A549 (cell line): ENCODE data around the gene CLIC4. TPM values are rescaled to one million over a fixed set of nuclear protein-coding genes. Genes with fewer than 3 reads are reported as not detected.

ENCODE experiments used
- ATAC-seq, 2 experiments: fragments of 200-7000 bp in 1 of 2; fragments of >200 bp in 1 of 2; cut with Nextera tagmentation in 1 of 2; cut with Tn5 transposase in 1 of 2; 3 replicates each; pipeline versions ENCODE4 v1.8.0 to v1.9.1; 2018 to 2020; ENCODE audit warnings: mild to moderate bottlenecking in 1 of 2, moderate library complexity in 1 of 2
- CTCF ChIA-PET: fragments of 300-600 bp; sonication (Branson Sonifier 250); formaldehyde crosslinking; extraction: SDS; loops from one replicate; lab custom pipeline; 2021; ENCODE audit warnings: antibody characterized with exemption, inconsistent platforms; lab: Yijun Ruan, JAX
- POLR2A ChIA-PET: fragments of 350-600 bp; formaldehyde crosslinking; extraction: SDS; loops from one replicate; lab custom pipeline; 2021; ENCODE audit warnings: antibody characterized with exemption, inconsistent platforms; lab: Yijun Ruan, JAX
- DNase-seq, 2 experiments: peaks; one replicate each; pipeline versions ENCODE4 v3.0.0 to v3.0.0-alpha.2; 2011 to 2016; ENCODE audit warnings: low read depth in 1 of 2, low spot score in 1 of 2
- FAIRE-seq: peaks from 2 replicates; lab custom pipeline; 2011; peaks lifted over from hg19 to GRCh38; lab: Jason Lieb, UNC
- H3K27ac ChIP-seq, 2 experiments: fragments of >200 bp; sonication (Bioruptor Twin); formaldehyde crosslinking; 3 replicates each; pipeline ENCODE4 v1.5.1; 2016 to 2017
- H3K4me1 ChIP-seq: fragments of >200 bp; sonication (Bioruptor Twin); formaldehyde crosslinking; 3 replicates; pipeline ENCODE4 v1.6.1; 2016
- H3K4me2 ChIP-seq: fragments of >200 bp; sonication (Bioruptor Twin); formaldehyde crosslinking; 3 replicates; pipeline ENCODE4 v1.6.1; 2016
- H3K4me3 ChIP-seq: fragments of >200 bp; sonication (Bioruptor Twin); formaldehyde crosslinking; 3 replicates; pipeline ENCODE4 v1.5.1; 2016
- H3K9me3 ChIP-seq: fragments of >200 bp; sonication (Bioruptor Twin); formaldehyde crosslinking; 3 replicates; pipeline ENCODE4 v1.6.1; 2016
- ATOH8 ChIP-seq: fragments of 250-450 bp; sonication (Bioruptor Pico); IDR thresholded peaks from 2 replicates; pipeline ENCODE4 v1.5.0; 2020; ENCODE audit warnings: low read depth, mild to moderate bottlenecking, moderate library complexity
- BHLHE40 ChIP-seq: IDR thresholded peaks from 2 replicates; pipeline ENCODE4 v1.6.1; 2012; ENCODE audit warnings: low read depth, low read length, inconsistent platforms
- CHD2 ChIP-seq: fragments of 150-350 bp; IDR thresholded peaks from 2 replicates; pipeline ENCODE4 v1.6.1; 2014; ENCODE audit warnings: low read length; ENCODE audit not compliant: partially characterized antibody
- CTCF ChIP-seq: fragments of >200 bp; sonication (Bioruptor Twin); formaldehyde crosslinking; IDR thresholded peaks from 3 replicates; pipeline ENCODE4 v1.5.1; 2016
- E2F6 ChIP-seq: IDR thresholded peaks from 2 replicates; pipeline ENCODE4 v1.6.1; 2012; ENCODE audit warnings: low read depth, borderline replicate concordance
- EHMT2 ChIP-seq: fragments of 200-600 bp; sonication (generic); IDR thresholded peaks from 2 replicates; pipeline ENCODE4 v1.6.1; 2016; ENCODE audit warnings: antibody characterized with exemption, low read depth, mild to moderate bottlenecking, moderate library complexity
- ESRRA ChIP-seq: fragments of 150-350 bp; IDR thresholded peaks from 2 replicates; pipeline ENCODE4 v1.6.1; 2014; ENCODE audit warnings: mild to moderate bottlenecking, low read length, borderline replicate concordance
- FOSL2 ChIP-seq, 2 experiments: fragments of 450-650 bp in 1 of 2; fragments of >200 bp in 1 of 2; sonication (Bioruptor Twin) in 1 of 2; formaldehyde crosslinking; IDR thresholded peaks; 2 replicates each; pipeline versions ENCODE4 v1.5.0 to v1.6.1; 2016 to 2020; ENCODE audit warnings: mild to moderate bottlenecking in 1 of 2, moderate library complexity in 1 of 2
- HES2 ChIP-seq: fragments of >200 bp; sonication (Bioruptor Twin); formaldehyde crosslinking; IDR thresholded peaks from 2 replicates; pipeline ENCODE4 v1.6.1; 2016
- HOXB13 ChIP-seq: fragments of 250-450 bp; sonication (Bioruptor Pico); IDR thresholded peaks from 2 replicates; pipeline ENCODE4 v1.5.0; 2020; ENCODE audit warnings: low read depth, mild to moderate bottlenecking, moderate library complexity
- JUN ChIP-seq, 2 experiments: fragments of >200 bp; sonication (Bioruptor Twin); formaldehyde crosslinking; IDR thresholded peaks; 2 replicates in 1 of 2; 3 replicates in 1 of 2; pipeline ENCODE4 v1.6.1; 2016 to 2017
- JUNB ChIP-seq: fragments of >200 bp; sonication (Bioruptor Twin); formaldehyde crosslinking; IDR thresholded peaks from 2 replicates; pipeline ENCODE4 v1.6.1; 2016
- MAZ ChIP-seq: fragments of 150-350 bp; IDR thresholded peaks from 2 replicates; pipeline ENCODE4 v1.6.1; 2014; ENCODE audit warnings: antibody characterized with exemption, low read depth, low read length, borderline replicate concordance
- MYC ChIP-seq: IDR thresholded peaks from 2 replicates; pipeline ENCODE4 v1.6.1; 2012; ENCODE audit warnings: mild to moderate bottlenecking, inconsistent platforms, low read length, improper control_type of control experiment, borderline replicate concordance
- NFE2L2 ChIP-seq: fragments of 150-350 bp; conservative IDR thresholded peaks from 2 replicates; pipeline ENCODE4 v1.6.1; 2014; ENCODE audit warnings: low read length
- SMC3 ChIP-seq: fragments of >200 bp; sonication (Bioruptor Twin); formaldehyde crosslinking; IDR thresholded peaks from 3 replicates; pipeline ENCODE4 v1.6.1; 2018; ENCODE audit warnings: inconsistent platforms
- SREBF2 ChIP-seq: fragments of 450-650 bp; IDR thresholded peaks from 2 replicates; pipeline ENCODE4 v1.6.1; 2014; ENCODE audit warnings: mild to moderate bottlenecking, moderate library complexity
- ZNF302 ChIP-seq: fragments of 250-450 bp; sonication (Bioruptor Pico); IDR thresholded peaks from 2 replicates; pipeline ENCODE4 v1.9.0; 2021; ENCODE audit warnings: inconsistent platforms, mild to moderate bottlenecking, moderate library complexity
- WGBS: methylation state at CpG from one replicate; pipeline ENCODE4 v1.1.6; 2017; ENCODE audit errors: missing lambda C conversion rate; 5-methylcytosine and 5-hydroxymethylcytosine counted together
- polyA plus RNA-seq, 4 experiments: library from polyadenylated mRNA; depleted of rRNA in 3 of 4; stranded (reverse); fragments of >200 nt; fragmentation: RNase III in 1 of 4; extraction: RNeasy Plus Mini Kit Qiagen cat#74134 plus additional on column Dnase treatment in 1 of 4; gene quantifications; 2 replicates in 3 of 4; 3 replicates in 1 of 4; pipeline ENCODE4 v1.2.3, GENCODE V29; 2011 to 2017
- TF ChIP-seq, protein P1 (sequence below): fragments of >200 bp; sonication (Bioruptor Twin); formaldehyde crosslinking; IDR thresholded peaks from 3 replicates; pipeline ENCODE4 v1.6.1; 2016

CLIC4 gene
- polyA plus RNA-seq, 2 of the 4 experiments (the other 2 are of a cell fraction) = 52.1 to 97.4 TPM

- ChIA-PET CTCF (interaction anchor here (1.3 kb wide), 1 partner anchor 145 kb away, joined by 3 read pairs; no protein-coding TSS in a partner anchor), POLR2A (no interaction called here)
- Histone ChIP-seq H3K4me3 (no peak overlapping the region), H3K4me1 (peaks cover 8% of the 10 kb centered on the region), H3K4me2 (no peak overlapping the region), H3K9me3 (no peaks in the 10 kb centered on the region), H3K27ac (no peak overlapping the region)
- DNase-seq (no peak), ATAC-seq (no peak), FAIRE-seq (no peak)
- TF ChIP-seq SREBF2 = no peak
- TF ChIP-seq NFE2L2 = no peak
Observed at GRCh38 chr1:24803987-24804530, 58.8 kb downstream of the CLIC4 start.

- FAIRE-seq (no peak), DNase-seq (no peak), ATAC-seq (no peak)
- CTCF ChIA-PET = interaction anchor here (1.1 to 2.6 kb wide), 2 partner anchors 25 to 117 kb away, joined by 5 to 11 read pairs; no protein-coding TSS in a partner anchor
- TF ChIP-seq E2F6 = no peak
- no peak for TF ChIP-seq CHD2
- no peak for TF ChIP-seq HES2
- no peak for TF ChIP-seq SMC3
- TF ChIP-seq MAZ = no peak
- TF ChIP-seq JUNB = no peak
- no peak for TF ChIP-seq JUN (IDR thresholded peaks at IDR 0.05)
- no peak for TF ChIP-seq ZNF302 (CRISPR knock-in tag)
- TF ChIP-seq BHLHE40 = no peak
- no peak for TF ChIP-seq ATOH8 (CRISPR knock-in tag)
- no peak for TF ChIP-seq ESRRA
- no peak for TF ChIP-seq CTCF
- TF ChIP-seq FOSL2 (IDR thresholded peaks at IDR 0.05) = no peak
- TF ChIP-seq FOSL2 (CRISPR knock-in tag; IDR thresholded peaks at IDR 0.05) = no peak
- no peak for TF ChIP-seq MYC
- no peak for TF ChIP-seq HOXB13 (CRISPR knock-in tag)
- TF ChIP-seq, protein P1, sequence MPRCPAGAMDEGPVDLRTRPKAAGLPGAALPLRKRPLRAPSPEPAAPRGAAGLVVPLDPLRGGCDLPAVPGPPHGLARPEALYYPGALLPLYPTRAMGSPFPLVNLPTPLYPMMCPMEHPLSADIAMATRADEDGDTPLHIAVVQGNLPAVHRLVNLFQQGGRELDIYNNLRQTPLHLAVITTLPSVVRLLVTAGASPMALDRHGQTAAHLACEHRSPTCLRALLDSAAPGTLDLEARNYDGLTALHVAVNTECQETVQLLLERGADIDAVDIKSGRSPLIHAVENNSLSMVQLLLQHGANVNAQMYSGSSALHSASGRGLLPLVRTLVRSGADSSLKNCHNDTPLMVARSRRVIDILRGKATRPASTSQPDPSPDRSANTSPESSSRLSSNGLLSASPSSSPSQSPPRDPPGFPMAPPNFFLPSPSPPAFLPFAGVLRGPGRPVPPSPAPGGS = no peak
- no peak for TF ChIP-seq EHMT2
- no peaks in the 10 kb centered on the region for H3K9me3 ChIP-seq
- POLR2A ChIA-PET = no interaction called here
- 73% methylated on average over 5 of the region's 5 CpGs for WGBS
- H3K4me2 ChIP-seq = no peak overlapping the region
- no peak overlapping the region for H3K27ac ChIP-seq
- peaks cover 8% of the 10 kb centered on the region for H3K4me1 ChIP-seq
- H3K4me3 ChIP-seq = no peak overlapping the region
Observed at GRCh38 chr1:24805534-24806301, 60.5 kb downstream of the CLIC4 start.
